H9 (cell line): ENCODE results near the gene SRRM3. TPM values are rescaled to one million over a fixed set of nuclear protein-coding genes. Genes with fewer than 3 reads are reported as not detected.
A peak's percentile ranks its signal among the peaks of the same experiment; 100 is the strongest.

Source experiments
- DNase-seq: peaks from one replicate; pipeline ENCODE4 v3.0.0-alpha.2; 2017
- H2AFZ ChIP-seq: one replicate; pipeline ENCODE4 v1.6.1; 2013; ENCODE audit warnings: mild to moderate bottlenecking, low read length, control low read depth, moderate library complexity
- H2AK5ac ChIP-seq: 2 replicates; pipeline ENCODE4 v1.6.1; 2013; ENCODE audit warnings: low read length, control low read depth, mixed read lengths; ENCODE audit not compliant: insufficient read length
- H2BK120ac ChIP-seq: one replicate; pipeline ENCODE4 v1.6.1; 2013; ENCODE audit warnings: low read depth, mild to moderate bottlenecking, low read length, control low read depth, inconsistent platforms; ENCODE audit not compliant: poor library complexity, severe bottlenecking
- H2BK12ac ChIP-seq: 2 replicates; pipeline ENCODE4 v1.6.1; 2013; ENCODE audit warnings: low read length, control low read depth, mixed read lengths, low read depth; ENCODE audit not compliant: insufficient read length
- H2BK15ac ChIP-seq: 2 replicates; pipeline ENCODE4 v1.6.1; 2013; ENCODE audit warnings: low read depth, low read length, control low read depth
- H2BK20ac ChIP-seq: one replicate; pipeline ENCODE4 v1.6.1; 2013; ENCODE audit warnings: low read depth, mild to moderate bottlenecking, low read length, control low read depth, inconsistent platforms; ENCODE audit not compliant: poor library complexity, severe bottlenecking
- H2BK5ac ChIP-seq: 2 replicates; pipeline ENCODE4 v1.6.1; 2013; ENCODE audit warnings: low read length, control low read depth, mixed read lengths; ENCODE audit not compliant: insufficient read length
- H3K14ac ChIP-seq: 2 replicates; pipeline ENCODE4 v1.6.1; 2013; ENCODE audit warnings: low read length, control low read depth; ENCODE audit not compliant: insufficient read depth
- H3K18ac ChIP-seq: 2 replicates; pipeline ENCODE4 v1.6.1; 2013; ENCODE audit warnings: low read depth, mild to moderate bottlenecking, mixed read lengths, low read length, control low read depth; ENCODE audit not compliant: insufficient read length
- H3K23ac ChIP-seq: 2 replicates; pipeline ENCODE4 v1.6.1; 2013; ENCODE audit warnings: low read length, control low read depth, mixed read lengths, low read depth; ENCODE audit not compliant: insufficient read length
- H3K23me2 ChIP-seq: 2 replicates; pipeline ENCODE4 v1.6.1; 2013; ENCODE audit warnings: low read depth, mild to moderate bottlenecking, mixed read lengths, low read length, control low read depth; ENCODE audit not compliant: insufficient read length, poor library complexity, severe bottlenecking
- H3K27ac ChIP-seq: 2 replicates; pipeline ENCODE4 v1.5.1; 2013; ENCODE audit warnings: low read length, control low read depth, mixed read lengths, low read depth; ENCODE audit not compliant: insufficient read length
- H3K27me3 ChIP-seq: 2 replicates; pipeline ENCODE4 v1.6.1; 2013; ENCODE audit warnings: low read length, control low read depth, inconsistent platforms; ENCODE audit not compliant: insufficient read depth
- H3K4ac ChIP-seq: 2 replicates; pipeline ENCODE4 v1.6.1; 2013; ENCODE audit warnings: low read depth, mild to moderate bottlenecking, control low read depth, inconsistent platforms, low read length, moderate library complexity
- H3K4me1 ChIP-seq: 2 replicates; pipeline ENCODE4 v1.6.1; 2013; ENCODE audit warnings: low read length, control low read depth, inconsistent platforms; ENCODE audit not compliant: insufficient read depth
- H3K4me2 ChIP-seq: 2 replicates; pipeline ENCODE4 v1.6.1; 2013; ENCODE audit warnings: low read length, control low read depth, mixed read lengths; ENCODE audit not compliant: insufficient read length, insufficient read depth
- H3K56ac ChIP-seq: 2 replicates; pipeline ENCODE4 v1.6.1; 2013; ENCODE audit warnings: low read depth, mild to moderate bottlenecking, mixed read lengths, low read length, control low read depth; ENCODE audit not compliant: insufficient read length
- H3K79me1 ChIP-seq: 2 replicates; pipeline ENCODE4 v1.6.1; 2013; ENCODE audit warnings: low read depth, mild to moderate bottlenecking, moderate library complexity, low read length, control low read depth, inconsistent platforms; ENCODE audit not compliant: insufficient read depth, poor library complexity, severe bottlenecking
- H3K79me2 ChIP-seq: 2 replicates; pipeline ENCODE4 v1.6.1; 2013; ENCODE audit warnings: low read length, control low read depth, inconsistent platforms; ENCODE audit not compliant: insufficient read depth
- H3K9ac ChIP-seq: 2 replicates; pipeline ENCODE4 v1.6.1; 2013; ENCODE audit warnings: low read length, control low read depth, mixed read lengths; ENCODE audit not compliant: insufficient read length; ENCODE audit errors: extremely low read depth
- H3K9me3 ChIP-seq: one replicate; pipeline ENCODE4 v1.6.1; 2013; ENCODE audit warnings: low read depth, low read length, inconsistent platforms; ENCODE audit not compliant: control insufficient read depth
- H3T11ph ChIP-seq: one replicate; pipeline ENCODE4 v1.6.1; 2013; ENCODE audit warnings: mild to moderate bottlenecking, low read length, control low read depth, inconsistent platforms
- H4K20me1 ChIP-seq: one replicate; pipeline ENCODE4 v1.6.1; 2013; ENCODE audit not compliant: control insufficient read depth, insufficient read length, insufficient read depth
- H4K5ac ChIP-seq: 2 replicates; pipeline ENCODE4 v1.6.1; 2013; ENCODE audit warnings: low read depth, mild to moderate bottlenecking, mixed read lengths, low read length, control low read depth; ENCODE audit not compliant: insufficient read length
- H4K8ac ChIP-seq: replicated peaks from 2 replicates; pipeline ENCODE4 v1.6.1; 2013; ENCODE audit warnings: low read length, control low read depth, mixed read lengths, low read depth; ENCODE audit not compliant: insufficient read length
- H4K91ac ChIP-seq: 2 replicates; pipeline ENCODE4 v1.6.1; 2013; ENCODE audit warnings: low read depth, mild to moderate bottlenecking, moderate library complexity, mixed read lengths, low read length, control low read depth; ENCODE audit not compliant: insufficient read length
- H3K27ac Mint-ChIP-seq, 3 experiments: 2 replicates in 2 of 3; 3 replicates in 1 of 3; pipeline ENCODE4 v1.8.0; 2020 to 2021; ENCODE audit warnings: mixed read lengths in 3 of 3, mild to moderate bottlenecking in 1 of 3, moderate library complexity in 1 of 3
- H3K27me3 Mint-ChIP-seq: 2 replicates; pipeline ENCODE4 v1.8.0; 2021; ENCODE audit warnings: low read depth, mild to moderate bottlenecking, moderate library complexity, mixed read lengths
- H3K36me3 Mint-ChIP-seq, 3 experiments: 2 replicates in 2 of 3; 3 replicates in 1 of 3; pipeline ENCODE4 v1.8.0; 2020 to 2021; ENCODE audit warnings: low read depth in 3 of 3, mixed read lengths in 3 of 3; ENCODE audit not compliant: insufficient read depth in 1 of 3
- H3K4me1 Mint-ChIP-seq, 2 experiments: 2 replicates each; pipeline ENCODE4 v1.8.0; 2020; ENCODE audit warnings: mixed read lengths in 2 of 2
- H3K4me3 Mint-ChIP-seq, 2 experiments: 2 replicates in 1 of 2; 3 replicates in 1 of 2; pipeline ENCODE4 v1.8.0; 2020 to 2021; ENCODE audit warnings: mild to moderate bottlenecking in 2 of 2, mixed read lengths in 2 of 2, moderate library complexity in 1 of 2
- H3K9me3 Mint-ChIP-seq, 2 experiments: 2 replicates in 1 of 2; 3 replicates in 1 of 2; pipeline ENCODE4 v1.8.0; 2020; ENCODE audit warnings: mild to moderate bottlenecking in 2 of 2, mixed read lengths in 2 of 2, moderate library complexity in 1 of 2
- CTCF ChIP-seq: fragments of 200-600 bp; sonication (generic); conservative IDR thresholded peaks from 3 replicates; pipeline ENCODE4 v1.8.0; 2021; ENCODE audit warnings: antibody characterized with exemption, mild to moderate bottlenecking
- whole genome bisulfite sequencing: extraction: QIAGEN DNeasy Blood & Tissue Kit; methylation state at CpG from one replicate; pipeline ENCODE4 v1.1.7; 2013; ENCODE audit warnings: missing lambda C conversion rate, low lambda C conversion rate, mixed read lengths; ENCODE audit not compliant: insufficient read length; ENCODE audit errors: extremely low coverage; 5-methylcytosine and 5-hydroxymethylcytosine counted together
- total RNA-seq: library from RNA; stranded (reverse); gene quantifications from 2 replicates; pipeline ENCODE4 v1.2.1, GENCODE V29; 2021

The SRRM3 gene
- total RNA-seq, 1 experiment from 2014 or later = 11.0 TPM

- Histone ChIP-seq H3K9me3 (no peaks in the 10 kb centered on the region), H3K18ac (no peak overlapping the region), H2BK15ac (no peak overlapping the region), H2BK20ac (no peak overlapping the region), H3K14ac (no peak overlapping the region), H4K5ac (no peak overlapping the region), H3K23ac (no peak overlapping the region), H3T11ph (no peak overlapping the region), H4K20me1 (no peaks in the 10 kb centered on the region), H3K27me3 (no peaks in the 10 kb centered on the region), H2BK5ac (no peak overlapping the region), H3K56ac (no peak overlapping the region), H3K27ac (no peak overlapping the region), H3K4ac (no peak overlapping the region), H2BK12ac (no peak overlapping the region), H2AK5ac (no peak overlapping the region), H3K79me2 (no peaks in the 10 kb centered on the region), H3K9ac (no peak overlapping the region), H3K4me1 (peaks cover 7% of the 10 kb centered on the region; the same call in 1 of the 2 replicates), H2BK120ac (no peak overlapping the region), H3K23me2 (no peaks in the 10 kb centered on the region), H3K79me1 (no peaks in the 10 kb centered on the region), H2AFZ (no peak overlapping the region), H3K4me2 (no peak overlapping the region), H4K8ac (no peak overlapping the region), H4K91ac (no peak overlapping the region)
- Mint-ChIP-seq H3K27ac (0 out of 7 replicates have a peak overlapping the region, but pooled peaks of 1 of the 3 experiments have one; percentile 1), H3K36me3 (peaks cover 1 to 3% (median 3%) of the 10 kb centered on the region in 3 experiments; a peak in 1 of 7 replicates), H3K4me3 (no peak overlapping the region; a peak in 1 of 5 replicates), H3K9me3 (peaks cover 2 to 4% of the 10 kb centered on the region in 2 experiments; a peak in 4 of 5 replicates), H3K4me1 (peaks cover 20 to 36% of the 10 kb centered on the region in 2 experiments), H3K27me3 (peaks cover 1% of the 10 kb centered on the region; the same call in 1 of the 2 replicates)
- DNase-seq = no peak
- no CpG with 5 or more reads among the region's 4 CpGs for WGBS
- TF ChIP-seq CTCF = no peak
Measured at GRCh38 chr7:76193466-76193865, 8.2 kb upstream of the SRRM3 start.
